Endothelial cell of umbilical vein (primary cell): ENCODE measurements around the gene NT5C1A. TPM values are rescaled to one million over a fixed set of nuclear protein-coding genes. Genes with fewer than 3 reads are reported as not detected.

Experiments
- BruUV-seq: library from RNA; stranded (reverse); fragments of 400-500 nt; replicated peaks from 2 replicates; lab custom pipeline; 2021; lab: Mats Ljungman, UMichigan
- CTCF ChIA-PET: fragments of 300-600, 350-600 bp; sonication (Branson Sonifier 250); formaldehyde crosslinking; loops from one replicate; lab custom pipeline; 2021; ENCODE audit warnings: antibody characterized with exemption, inconsistent platforms; lab: Charles Lee
- POLR2A ChIA-PET: fragments of 300-600, 350-600 bp; sonication (Branson Sonifier 250); formaldehyde crosslinking; loops from one replicate; lab custom pipeline; 2021; ENCODE audit warnings: antibody characterized with exemption, inconsistent platforms; lab: Charles Lee
- DNase-seq: peaks from one replicate; pipeline ENCODE4 v3.0.0-alpha.2; 2011; ENCODE audit warnings: low read depth, low spot score
- FAIRE-seq: peaks from 2 replicates; lab custom pipeline; 2011; peaks lifted over from hg19 to GRCh38; lab: Jason Lieb, UNC
- H2AFZ ChIP-seq: 2 replicates; pipeline ENCODE4 v1.6.0; 2012; ENCODE audit warnings: low read depth, low read length, control low read depth, inconsistent platforms
- H3K27ac ChIP-seq: 2 replicates; pipeline ENCODE4 v1.5.1; 2011; ENCODE audit warnings: low read depth, mild to moderate bottlenecking, control low read depth, low read length, moderate library complexity; ENCODE audit not compliant: insufficient read depth
- H3K27me3 ChIP-seq, 2 experiments: 2 replicates each; pipeline versions ENCODE4 v1.6.0 to v1.6.1; 2011; ENCODE audit warnings: low read length in 2 of 2, mixed read lengths in 1 of 2; ENCODE audit not compliant: control insufficient read depth in 2 of 2, insufficient read depth in 2 of 2
- H3K36me3 ChIP-seq, 2 experiments: 2 replicates in 1 of 2; 3 replicates in 1 of 2; pipeline ENCODE4 v1.5.1; 2011; ENCODE audit warnings: low read length in 2 of 2, mild to moderate bottlenecking in 1 of 2, moderate library complexity in 1 of 2; ENCODE audit not compliant: control insufficient read depth in 2 of 2, insufficient read depth in 2 of 2; ENCODE audit errors: extremely low read depth in 1 of 2
- H3K4me1 ChIP-seq: 3 replicates; pipeline ENCODE4 v1.5.1; 2011; ENCODE audit warnings: mild to moderate bottlenecking, low read length; ENCODE audit not compliant: control insufficient read depth, insufficient read depth; ENCODE audit errors: extremely low read depth
- H3K4me2 ChIP-seq: 2 replicates; pipeline ENCODE4 v1.6.1; 2011; ENCODE audit warnings: low read length, control low read depth, mixed read lengths; ENCODE audit not compliant: insufficient read depth
- H3K4me3 ChIP-seq, 3 experiments: fragments of 200-600 bp in 1 of 3; sonication (generic), shearing (Covaris generic) in 1 of 3; replicated peaks in 1 of 3; 2 replicates each; pipeline ENCODE4 v1.5.1; 2011 to 2016; ENCODE audit warnings: control low read depth in 3 of 3, low read length in 3 of 3, mild to moderate bottlenecking in 2 of 3, inconsistent platforms in 1 of 3, low read depth in 1 of 3, moderate library complexity in 1 of 3; ENCODE audit not compliant: insufficient read depth in 1 of 3
- H3K79me2 ChIP-seq: 2 replicates; pipeline ENCODE4 v1.6.0; 2012; ENCODE audit warnings: low read length, inconsistent platforms; ENCODE audit not compliant: control insufficient read depth, insufficient read depth
- H3K9ac ChIP-seq: replicated peaks from 2 replicates; pipeline ENCODE3; 2011; ENCODE audit warnings: low read length, control low read depth; ENCODE audit not compliant: insufficient read depth; ENCODE audit errors: extremely low read depth
- H3K9me1 ChIP-seq: replicated peaks from 3 replicates; pipeline ENCODE4 v1.6.0; 2011; ENCODE audit warnings: mild to moderate bottlenecking, low read length; ENCODE audit not compliant: control insufficient read depth, insufficient read depth; ENCODE audit errors: extremely low read depth
- H3K9me3 ChIP-seq: replicated peaks from 2 replicates; pipeline ENCODE4 v1.5.1; 2012; ENCODE audit warnings: low read length, inconsistent platforms; ENCODE audit not compliant: control insufficient read depth, insufficient read depth
- H4K20me1 ChIP-seq: replicated peaks from 2 replicates; pipeline ENCODE3; 2011; ENCODE audit warnings: mild to moderate bottlenecking, low read length; ENCODE audit not compliant: control insufficient read depth, insufficient read depth; ENCODE audit errors: extremely low read depth
- CTCF ChIP-seq, 2 donors: IDR thresholded peaks; 1 replicate in 1 of 2; 2 replicates in 1 of 2; pipeline ENCODE4 v1.5.1; 2011; ENCODE audit warnings: low read length in 2 of 2, mild to moderate bottlenecking in 2 of 2, moderate library complexity in 2 of 2, control low read depth in 1 of 2, inconsistent platforms in 1 of 2, low read depth in 1 of 2; ENCODE audit not compliant: insufficient read depth in 1 of 2; ENCODE audit errors: extremely low read depth in 1 of 2
- EZH2 ChIP-seq: IDR thresholded peaks from 2 replicates; pipeline ENCODE4 v1.6.1; 2012; ENCODE audit warnings: borderline replicate concordance, low read depth, mild to moderate bottlenecking, moderate library complexity, low read length, inconsistent platforms; ENCODE audit not compliant: severe bottlenecking
- FOS ChIP-seq: IDR thresholded peaks from 2 replicates; pipeline ENCODE4 v1.6.1; 2011; ENCODE audit warnings: mild to moderate bottlenecking, low read length, moderate library complexity, borderline replicate concordance; ENCODE audit not compliant: insufficient read depth
- GATA2 ChIP-seq: IDR thresholded peaks from 2 replicates; pipeline ENCODE4 v1.7.0; 2011; ENCODE audit warnings: low read depth, mild to moderate bottlenecking, moderate library complexity, mixed read lengths, low read length; ENCODE audit not compliant: insufficient read length, insufficient read depth
- JUN ChIP-seq: IDR thresholded peaks from 2 replicates; pipeline ENCODE4 v1.6.1; 2011; ENCODE audit warnings: borderline replicate concordance, low read depth; ENCODE audit not compliant: insufficient read length, insufficient read depth
- MAX ChIP-seq: IDR thresholded peaks from 2 replicates; pipeline ENCODE4 v1.6.1; 2011; ENCODE audit not compliant: insufficient read depth, insufficient read length
- MYC ChIP-seq: IDR thresholded peaks from one replicate; pipeline ENCODE4 v1.6.1; 2011; ENCODE audit warnings: mild to moderate bottlenecking, low read depth, low read length
- POLR2A ChIP-seq: IDR thresholded peaks from 2 replicates; pipeline ENCODE4 v1.6.1; 2012; ENCODE audit warnings: low read depth, mild to moderate bottlenecking, control low read depth, low read length
- POLR2AphosphoS5 ChIP-seq: IDR thresholded peaks from 2 replicates; pipeline ENCODE4 v1.6.1; 2012; ENCODE audit warnings: low read depth, mild to moderate bottlenecking, control low read depth, low read length, moderate library complexity; ENCODE audit not compliant: insufficient read depth
- dilution Hi-C: fragments of 300-500 bp; cut with MboI; formaldehyde crosslinking; loops from one replicate; pipeline ENCODE4 v1.15.0; 2019; ENCODE audit warnings: low sequenced_read_pairs; ENCODE audit not compliant: extremely low pct_ligation_motif_present
- intact Hi-C: fragments of 100-400 bp; cut with micrococcal nuclease; formaldehyde crosslinking; loops from one replicate; pipeline ENCODE4 v1.10.0; 2022
- polyA plus RNA-seq, 4 experiments: library from polyadenylated mRNA; depleted of rRNA in 3 of 4; stranded (reverse) in 3 of 4; unstranded in 1 of 4; fragments of >200 nt; gene quantifications; 2 replicates each; pipeline versions ENCODE4 v1.2.1 to v1.2.3, GENCODE V29; 2011 to 2012; ENCODE audit warnings: missing spikeins in 1 of 4
- total RNA-seq: library from RNA; stranded (reverse); gene quantifications from 2 replicates; pipeline ENCODE4 v1.2.3, GENCODE V29; 2021

NT5C1A gene
- total and polyA plus RNA-seq, 2 donors (not counting 3 experiments of a cell fraction or from before 2014, with no cell fraction given): not detected

- Histone ChIP-seq H3K36me3 (no peaks in the 10 kb centered on the region), H3K9ac (no peak overlapping the region), H3K79me2 (no peaks in the 10 kb centered on the region), H3K27ac (no peak overlapping the region), H3K4me3 (no peak overlapping the region), H3K9me3 (no peaks in the 10 kb centered on the region), H3K27me3 (peaks cover 52 to 66% of the 10 kb centered on the region in 2 experiments), H3K4me1 (no peaks in the 10 kb centered on the region), H3K4me2 (no peak overlapping the region), H3K9me1 (no peaks in the 10 kb centered on the region), H2AFZ (no peak overlapping the region), H4K20me1 (no peaks in the 10 kb centered on the region)
- CTCF ChIA-PET: interaction anchor here (0.7 to 3.8 kb wide), 3 partner anchors 16 to 31 kb away, joined by 3 to 19 read pairs (median 4); no protein-coding TSS in a partner anchor
- DNase-seq (no peak), FAIRE-seq (no peak)
- dilution Hi-C loops (no loop called here), intact Hi-C loops (no loop called here)
- TF ChIP-seq EZH2 (no peak), CTCF (IDR thresholded peaks at IDR 0.05; ENCODE audit: extremely low read depth in 1 of 2, insufficient read depth in 1 of 2, low read depth in 1 of 2, low read length in 2 of 2) (no peak), MAX (no peak), GATA2 (no peak), POLR2A (no peak), MYC (no peak)
- no TSS peak for BruUV-seq
- POLR2A ChIA-PET: no interaction called here
Measured at GRCh38 chr1:39637361-39637760, 34.5 kb downstream of the NT5C1A start.

- no peaks in the 10 kb centered on the region for H3K9me3 ChIP-seq
- peaks cover 61 to 80% of the 10 kb centered on the region in 2 experiments for H3K27me3 ChIP-seq
- DNase-seq (no peak), FAIRE-seq (no peak)
- H3K4me1 ChIP-seq: no peaks in the 10 kb centered on the region
- H3K9me1 ChIP-seq: no peaks in the 10 kb centered on the region
- H3K4me2 ChIP-seq: no peak overlapping the region
- no TSS peak for BruUV-seq
- H3K36me3 ChIP-seq: no peaks in the 10 kb centered on the region
- intact Hi-C loops (no loop called here), dilution Hi-C loops (no loop called here)
- H2AFZ ChIP-seq: no peak overlapping the region
- ChIA-PET CTCF (interaction anchor here (1.6 to 3.8 kb wide), 2 partner anchors 18 to 29 kb away, joined by 5 to 19 read pairs; no protein-coding TSS in a partner anchor), POLR2A (no interaction called here)
- no peak overlapping the region for H3K9ac ChIP-seq
- H3K27ac ChIP-seq: no peak overlapping the region
- no peaks in the 10 kb centered on the region for H3K79me2 ChIP-seq
- H4K20me1 ChIP-seq: no peaks in the 10 kb centered on the region
- H3K4me3 ChIP-seq: no peak overlapping the region
- TF ChIP-seq CTCF (IDR thresholded peaks at IDR 0.05; ENCODE audit: extremely low read depth in 1 of 2, insufficient read depth in 1 of 2, low read depth in 1 of 2, low read length in 2 of 2) (no peak), POLR2A (no peak), FOS (no peak), MYC (no peak), EZH2 (no peak), JUN (no peak), MAX (no peak), POLR2AphosphoS5 (no peak), GATA2 (no peak)
Measured at GRCh38 chr1:39635871-39636210, 36.1 kb downstream of the NT5C1A start.
